HepG2 (cell line): ENCODE measurements around the gene ARHGEF40. TPM values are rescaled to one million over a fixed set of nuclear protein-coding genes. Genes with fewer than 3 reads are reported as not detected.

Experiments
- DPF2 ChIP-seq: sonication (generic); formaldehyde crosslinking; IDR thresholded peaks from 2 replicates; pipeline ENCODE4 v1.4.0; 2020; ENCODE audit warnings: mild to moderate bottlenecking, low read depth, missing genetic modification reagents, borderline replicate concordance
- HIC2 ChIP-seq: sonication (generic); formaldehyde crosslinking; IDR thresholded peaks from 2 replicates; pipeline ENCODE4 v1.9.0; 2022; ENCODE audit warnings: low read depth, missing genetic modification reagents
- HINFP ChIP-seq: sonication (generic); formaldehyde crosslinking; IDR thresholded peaks from 2 replicates; pipeline ENCODE4 v1.4.0; 2020; ENCODE audit warnings: low read depth, mild to moderate bottlenecking, missing genetic modification reagents
- MXD4 ChIP-seq: IDR thresholded peaks from 2 replicates; pipeline ENCODE4 v1.6.1; 2016; ENCODE audit warnings: mild to moderate bottlenecking, missing biosample characterization, missing genetic modification reagents
- PATZ1 ChIP-seq: sonication (generic); formaldehyde crosslinking; IDR thresholded peaks from 2 replicates; pipeline ENCODE4 v1.4.0; 2020; ENCODE audit warnings: missing genetic modification reagents
- PBX2 ChIP-seq: IDR thresholded peaks from 2 replicates; pipeline ENCODE4 v1.6.1; 2016; ENCODE audit warnings: control low read depth
- SMAD1 ChIP-seq: sonication (generic); formaldehyde crosslinking; IDR thresholded peaks from 2 replicates; pipeline ENCODE4 v1.4.0; 2020; ENCODE audit warnings: missing genetic modification reagents, low read depth, mild to moderate bottlenecking, borderline replicate concordance
- ZNF33B ChIP-seq: sonication (generic); formaldehyde crosslinking; IDR thresholded peaks from 2 replicates; pipeline ENCODE4 v1.5.1; 2020; ENCODE audit warnings: mild to moderate bottlenecking, missing genetic modification reagents
- ZNF496 ChIP-seq: sonication (generic); formaldehyde crosslinking; IDR thresholded peaks from 2 replicates; pipeline ENCODE4 v1.8.1; 2023; ENCODE audit warnings: mild to moderate bottlenecking, moderate library complexity, missing genetic modification reagents; ENCODE audit not compliant: insufficient replicate concordance
- ZNF572 ChIP-seq: sonication (generic); formaldehyde crosslinking; IDR thresholded peaks from 2 replicates; pipeline ENCODE4 v1.5.1; 2020; ENCODE audit warnings: mild to moderate bottlenecking, missing genetic modification reagents
- ZNF576 ChIP-seq: sonication (generic); formaldehyde crosslinking; IDR thresholded peaks from 2 replicates; pipeline ENCODE4 v1.4.0; 2020; ENCODE audit warnings: mild to moderate bottlenecking, missing genetic modification reagents
- ZNF609 ChIP-seq: sonication (generic); formaldehyde crosslinking; IDR thresholded peaks from 2 replicates; pipeline ENCODE4 v1.4.0; 2020; ENCODE audit warnings: mild to moderate bottlenecking, missing genetic modification reagents, borderline replicate concordance
- ZNF839 ChIP-seq: sonication (generic); formaldehyde crosslinking; IDR thresholded peaks from 2 replicates; pipeline ENCODE4 v1.4.0; 2020; ENCODE audit warnings: missing genetic modification reagents, mild to moderate bottlenecking, borderline replicate concordance
- ZNF883 ChIP-seq: sonication (generic); formaldehyde crosslinking; IDR thresholded peaks from 2 replicates; pipeline ENCODE4 v1.5.1; 2020; ENCODE audit warnings: mild to moderate bottlenecking, missing genetic modification reagents; ENCODE audit errors: not compliant biosample characterization
- polyA plus RNA-seq, 8 experiments: library from polyadenylated mRNA; depleted of rRNA in 3 of 8; stranded (reverse) in 7 of 8; unstranded in 1 of 8; fragments of >200 nt; fragmentation: Illumina TruSeq in 4 of 8; extraction: Trizol in 4 of 8; gene quantifications; 2 replicates each; pipeline versions ENCODE4 v1.2.1 to v1.2.3, GENCODE V29; 2011 to 2016; ENCODE audit warnings: low read depth in 4 of 8, missing spikeins in 1 of 8, mixed read lengths in 1 of 8; ENCODE audit not compliant: insufficient read depth in 1 of 8
- total RNA-seq, 5 experiments: library from RNA; depleted of rRNA; stranded (reverse); fragments of >200 nt; fragmentation: Illumina TruSeq; extraction: Trizol; gene quantifications; 2 replicates each; pipeline ENCODE4 v1.2.3, GENCODE V29; 2016; ENCODE audit warnings: low read depth in 1 of 5

ARHGEF40 gene
- total and polyA plus RNA-seq, 2 of the 13 experiments (the other 11 are each of a cell fraction or from before 2014, with no cell fraction given) = 28.1 to 78.1 TPM

GRCh38 chr14:21092273-21093011 lies 22.3 kb downstream of the ARHGEF40 start (continued):
- TF ChIP-seq HIC2 (CRISPR knock-in tag) (no peak), DPF2 (CRISPR knock-in tag) (0 out of 2 replicates have a peak, but pooled peaks have one; percentile 26), HINFP (CRISPR knock-in tag) (peak; percentile 81; the same call in 1 of the 2 replicates), ZNF496 (CRISPR knock-in tag) (no peak), PBX2 (CRISPR knock-in tag) (no peak), ZNF33B (CRISPR knock-in tag) (0 out of 2 replicates have a peak, but pooled peaks have one; percentile 86), ZNF576 (CRISPR knock-in tag) (no peak), SMAD1 (CRISPR knock-in tag) (peak; percentile 98), ZNF572 (no peak), ZNF609 (CRISPR knock-in tag) (peak; percentile 37; the same call in 1 of the 2 replicates), PATZ1 (peak; percentile 84), MXD4 (peak; percentile 72), ZNF839 (peak; percentile 90; the same call in 1 of the 2 replicates), ZNF883 (CRISPR knock-in tag) (peak; percentile 88)
